Type B pancreatic cell (in vitro differentiated cells): ENCODE results near the gene VCP. TPM values are rescaled to one million over a fixed set of nuclear protein-coding genes. Genes with fewer than 3 reads are reported as not detected.
A peak's percentile ranks its signal among the peaks of the same experiment; 100 is the strongest.

Experiments used
- DNase-seq: peaks from one replicate; pipeline ENCODE4 v3.0.0; 2021; ENCODE audit warnings: mixed read lengths; ENCODE audit not compliant: unreplicated experiment; ENCODE audit errors: extremely low spot score
- H3K27ac Mint-ChIP-seq: 2 replicates; pipeline ENCODE4 v1.8.0; 2021; ENCODE audit warnings: mild to moderate bottlenecking, mixed read lengths
- H3K27me3 Mint-ChIP-seq: 2 replicates; pipeline ENCODE4 v1.8.0; 2021; ENCODE audit warnings: mixed read lengths
- H3K36me3 Mint-ChIP-seq: 2 replicates; pipeline ENCODE4 v1.8.0; 2021; ENCODE audit warnings: mixed read lengths
- H3K4me1 Mint-ChIP-seq: one replicate; pipeline ENCODE4 v1.8.0; 2021; ENCODE audit warnings: mixed read lengths; ENCODE audit not compliant: unreplicated experiment
- H3K4me3 Mint-ChIP-seq: 2 replicates; pipeline ENCODE4 v1.8.0; 2021; ENCODE audit warnings: mild to moderate bottlenecking, mixed read lengths
- H3K9me3 Mint-ChIP-seq: 2 replicates; pipeline ENCODE4 v1.8.0; 2021; ENCODE audit warnings: mixed read lengths
- total RNA-seq: library from RNA; stranded (reverse); gene quantifications from 2 replicates; pipeline ENCODE4 v1.2.1, GENCODE V29; 2021; ENCODE audit warnings: low replicate concordance
- TF ChIP-seq, protein P1 (sequence below): fragments of 200-600 bp; sonication (generic); conservative IDR thresholded peaks from 2 replicates; pipeline ENCODE4 v1.5.0; 2021; ENCODE audit warnings: antibody characterized with exemption, mild to moderate bottlenecking

Gene VCP
- total RNA-seq, 1 donor from 2014 or later = 285 TPM

- no peak for DNase-seq
- TF ChIP-seq, protein P1, sequence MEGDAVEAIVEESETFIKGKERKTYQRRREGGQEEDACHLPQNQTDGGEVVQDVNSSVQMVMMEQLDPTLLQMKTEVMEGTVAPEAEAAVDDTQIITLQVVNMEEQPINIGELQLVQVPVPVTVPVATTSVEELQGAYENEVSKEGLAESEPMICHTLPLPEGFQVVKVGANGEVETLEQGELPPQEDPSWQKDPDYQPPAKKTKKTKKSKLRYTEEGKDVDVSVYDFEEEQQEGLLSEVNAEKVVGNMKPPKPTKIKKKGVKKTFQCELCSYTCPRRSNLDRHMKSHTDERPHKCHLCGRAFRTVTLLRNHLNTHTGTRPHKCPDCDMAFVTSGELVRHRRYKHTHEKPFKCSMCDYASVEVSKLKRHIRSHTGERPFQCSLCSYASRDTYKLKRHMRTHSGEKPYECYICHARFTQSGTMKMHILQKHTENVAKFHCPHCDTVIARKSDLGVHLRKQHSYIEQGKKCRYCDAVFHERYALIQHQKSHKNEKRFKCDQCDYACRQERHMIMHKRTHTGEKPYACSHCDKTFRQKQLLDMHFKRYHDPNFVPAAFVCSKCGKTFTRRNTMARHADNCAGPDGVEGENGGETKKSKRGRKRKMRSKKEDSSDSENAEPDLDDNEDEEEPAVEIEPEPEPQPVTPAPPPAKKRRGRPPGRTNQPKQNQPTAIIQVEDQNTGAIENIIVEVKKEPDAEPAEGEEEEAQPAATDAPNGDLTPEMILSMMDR = no peak
- Mint-ChIP-seq H3K9me3 (no peaks in the 10 kb centered on the region), H3K4me1 (peaks cover 13% of the 10 kb centered on the region), H3K27ac (peak overlapping the region; percentile 96), H3K4me3 (peak overlapping the region; percentile 94), H3K36me3 (peaks cover 20% of the 10 kb centered on the region), H3K27me3 (no peaks in the 10 kb centered on the region)
These were observed 30.0 kb upstream of the VCP start for GRCh38 chr9:35102465-35102768.

- Mint-ChIP-seq H3K4me3 (peak overlapping the region; percentile 51), H3K27ac (peak overlapping the region; percentile 41), H3K27me3 (no peaks in the 10 kb centered on the region), H3K36me3 (peaks cover 16% of the 10 kb centered on the region), H3K4me1 (peaks cover 13% of the 10 kb centered on the region), H3K9me3 (no peaks in the 10 kb centered on the region)
- TF ChIP-seq, protein P1 = no peak
- no peak for DNase-seq
These were observed 25.1 kb upstream of the VCP start for GRCh38 chr9:35097573-35097972.

DNA sequence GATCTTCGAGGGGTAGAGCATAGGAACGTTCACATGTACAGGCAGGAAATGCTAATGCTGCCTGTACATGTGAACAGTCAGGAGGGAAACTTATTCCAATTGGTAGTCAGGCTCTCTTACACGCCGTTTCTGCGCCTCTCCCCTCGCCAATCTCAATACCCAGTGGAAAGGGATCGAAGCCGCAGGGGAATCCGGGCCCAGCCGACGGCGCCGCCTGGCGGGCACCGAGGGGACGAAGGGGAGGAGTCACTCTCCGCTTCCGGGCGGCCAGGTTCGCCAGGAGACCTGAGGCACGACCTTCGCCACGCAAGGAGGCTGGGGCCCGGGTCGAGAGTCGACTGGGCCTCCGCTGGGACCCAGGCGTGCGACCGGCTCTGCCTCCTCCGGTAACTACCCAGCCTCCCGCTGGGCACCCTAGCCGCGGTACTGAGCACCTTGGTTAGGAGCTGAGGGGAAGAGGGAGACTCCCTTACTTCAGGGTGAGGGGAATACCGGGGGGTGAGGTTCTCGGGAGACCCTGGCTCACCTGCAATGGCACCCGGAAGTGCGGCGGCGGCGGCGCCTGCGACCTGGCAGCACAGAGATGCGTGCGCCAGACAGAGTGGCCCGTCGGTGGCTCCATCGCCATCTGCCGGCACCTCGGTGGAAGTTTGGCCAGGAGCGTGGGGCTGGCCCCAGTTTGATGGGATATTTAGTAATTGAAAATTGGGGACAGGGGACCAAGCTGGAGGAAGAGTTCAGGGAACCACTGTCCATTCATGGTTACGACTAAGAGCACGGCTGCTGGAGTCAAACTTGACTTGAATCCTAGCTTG, 23.8 kb upstream of the VCP start, which contains the start of gene PIGO:
PIGO (minus strand) TSS at position 557 of the 815 bp plus-strand sequence. CDS start 1,026 bp downstream, outside the sequence.
- peak; percentile 92 for DNase-seq
- Mint-ChIP-seq H3K4me3 (peak within 1 kb of the TSS; percentile 89), H3K27me3 (no peaks in the 10 kb centered on the region), H3K9me3 (no peaks in the 10 kb centered on the region), H3K4me1 (peaks cover 13% of the 10 kb centered on the region), H3K27ac (peak within 1 kb of the TSS; percentile 86), H3K36me3 (peaks cover 15% of the 10 kb centered on the region)
- TF ChIP-seq, protein P1 = peak; percentile 82

- no peak overlapping the region for H3K27ac Mint-ChIP-seq
- TF ChIP-seq, protein P1 = no peak
- H3K36me3 Mint-ChIP-seq = peaks cover 11% of the 10 kb centered on the region
- H3K4me1 Mint-ChIP-seq = peaks cover 11% of the 10 kb centered on the region
- H3K27me3 Mint-ChIP-seq = no peaks in the 10 kb centered on the region
- no peaks in the 10 kb centered on the region for H3K9me3 Mint-ChIP-seq
- no peak for DNase-seq
- H3K4me3 Mint-ChIP-seq = no peak overlapping the region
These were observed 19.1 kb upstream of the VCP start for GRCh38 chr9:35091536-35091935.

DNA sequence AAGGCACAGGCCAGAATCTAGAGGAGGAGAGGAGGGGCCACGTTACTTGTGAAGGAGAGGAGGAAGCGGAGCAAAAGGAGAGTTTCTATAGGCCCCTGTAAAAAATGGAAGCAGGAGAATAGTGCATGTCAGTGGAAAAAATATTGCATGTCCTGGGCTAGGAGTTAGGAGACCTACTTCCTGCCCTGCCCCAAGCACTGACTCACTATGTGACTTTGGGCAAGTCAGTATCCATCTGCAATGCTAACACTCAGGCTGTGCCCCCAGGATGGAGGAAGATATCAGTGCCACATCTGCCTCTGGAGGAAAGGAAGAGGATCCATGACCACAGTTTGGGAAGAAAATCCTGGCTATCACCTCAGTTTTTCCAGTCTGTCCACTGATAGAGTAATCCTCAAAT, 17.0 kb upstream of the VCP start:
- H3K4me3 Mint-ChIP-seq = no peak overlapping the region
- no peaks in the 10 kb centered on the region for H3K9me3 Mint-ChIP-seq
- TF ChIP-seq, protein P1 = no peak
- H3K27me3 Mint-ChIP-seq = no peaks in the 10 kb centered on the region
- peaks cover 1% of the 10 kb centered on the region for H3K4me1 Mint-ChIP-seq
- DNase-seq = no peak
- H3K27ac Mint-ChIP-seq = no peak overlapping the region
- peaks cover 14% of the 10 kb centered on the region for H3K36me3 Mint-ChIP-seq
